ENCODE results near the gene PHC2. TPM values are rescaled to one million over a fixed set of nuclear protein-coding genes. Genes with fewer than 3 reads are reported as not detected.

The PHC2 gene
- total and polyA plus RNA-seq, 9 of the 15 experiments (the other 6 are each of a cell fraction or from before 2014, with no cell fraction given), result 3.1 to 67.6 (median 34.6) TPM

- TF ChIP-seq ZNF785 (CRISPR knock-in tag; IDR thresholded peaks at IDR 0.05), result no peak
- no peak for TF ChIP-seq NFRKB (IDR thresholded peaks at IDR 0.05; ENCODE audit: low read depth)
- TF ChIP-seq ZNF324 (CRISPR knock-in tag; IDR thresholded peaks at IDR 0.05), result no peak
- TF ChIP-seq HNRNPK (IDR thresholded peaks at IDR 0.05; ENCODE audit: low read depth, low read length, poor library complexity, severe bottlenecking), result no peak
- TF ChIP-seq HOXB6 (CRISPR knock-in tag; IDR thresholded peaks at IDR 0.05; ENCODE audit: borderline replicate concordance), result no peak
- peak; percentile 71 for TF ChIP-seq GATA2 (CRISPR knock-in tag; IDR thresholded peaks at IDR 0.05)
- no peak for TF ChIP-seq ARID3B (CRISPR knock-in tag; IDR thresholded peaks at IDR 0.05; ENCODE audit: borderline replicate concordance)
- TF ChIP-seq PRDM10 (IDR thresholded peaks at IDR 0.05; ENCODE audit: partially characterized antibody), result no peak
- no peak for TF ChIP-seq PHF21A (IDR thresholded peaks at IDR 0.05; ENCODE audit: borderline replicate concordance, low read depth)
- peak; percentile 61 for TF ChIP-seq CREM (IDR thresholded peaks at IDR 0.05; ENCODE audit: low read depth)
- TF ChIP-seq MITF (IDR thresholded peaks at IDR 0.05), result 0 out of 2 replicates have a peak, but pooled peaks have one; percentile 40
- no peak for TF ChIP-seq PRMT5 (CRISPR knock-in tag; IDR thresholded peaks at IDR 0.05)
- TF ChIP-seq HIVEP1 (CRISPR knock-in tag; IDR thresholded peaks at IDR 0.05), result no peak
- no peak for TF ChIP-seq ZNF316 (IDR thresholded peaks at IDR 0.05)
- TF ChIP-seq ZNF395 (CRISPR knock-in tag; IDR thresholded peaks at IDR 0.05), result 0 out of 2 replicates have a peak, but pooled peaks have one; percentile 22
- no peak for TF ChIP-seq ZNF696 (CRISPR knock-in tag; conservative IDR thresholded peaks at IDR 0.05)
- TF ChIP-seq, protein P1, sequence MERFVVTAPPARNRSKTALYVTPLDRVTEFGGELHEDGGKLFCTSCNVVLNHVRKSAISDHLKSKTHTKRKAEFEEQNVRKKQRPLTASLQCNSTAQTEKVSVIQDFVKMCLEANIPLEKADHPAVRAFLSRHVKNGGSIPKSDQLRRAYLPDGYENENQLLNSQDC (CRISPR knock-in tag; IDR thresholded peaks at IDR 0.05), result no peak
- TF ChIP-seq KDM1A (IDR thresholded peaks at IDR 0.05), result peak; percentile 83
- peak; percentile 78 for TF ChIP-seq HMBOX1 (IDR thresholded peaks at IDR 0.05)
- no peak for TF ChIP-seq MCM2 (IDR thresholded peaks at IDR 0.05; ENCODE audit: low read depth)
Measured at GRCh38 chr1:33361532-33362235, 69.2 kb downstream of the PHC2 start (continued).

Measured in K562 (cell line).